ENCODE data around the gene ZNF417.

GRCh38 chr19:57870225-57870624, 46.2 kb downstream of the ZNF417 start:
- TF ChIP-seq CTCF (conservative IDR thresholded peaks at IDR 0.05; ENCODE audit: low read depth, low read length), result no peak
- no peak for TF ChIP-seq CEBPB (IDR thresholded peaks at IDR 0.05; ENCODE audit: low read depth, low read length)
- no peak for TF ChIP-seq RCOR1 (IDR thresholded peaks at IDR 0.05; ENCODE audit: insufficient replicate concordance, low read length)
- TF ChIP-seq POLR2A (IDR thresholded peaks at IDR 0.05; ENCODE audit: low read depth, low read length), result no peak
- no peak for TF ChIP-seq FOS (IDR thresholded peaks at IDR 0.05; ENCODE audit: low read depth, low read length)
- TF ChIP-seq USF2 (IDR thresholded peaks at IDR 0.05; ENCODE audit: low read depth, low read length), result no peak
- no peak for TF ChIP-seq RAD21 (IDR thresholded peaks at IDR 0.05; ENCODE audit: low read length)
- no peak for TF ChIP-seq RFX5 (IDR thresholded peaks at IDR 0.05; ENCODE audit: low read depth, low read length)
- TF ChIP-seq MAFK (IDR thresholded peaks at IDR 0.05; ENCODE audit: low read depth, low read length), result no peak
- TF ChIP-seq ELK1 (IDR thresholded peaks at IDR 0.05; ENCODE audit: borderline replicate concordance, low read depth, low read length), result no peak
- TF ChIP-seq SMC3 (IDR thresholded peaks at IDR 0.05; ENCODE audit: low read depth, low read length), result no peak
- TF ChIP-seq MXI1 (IDR thresholded peaks at IDR 0.05; ENCODE audit: borderline replicate concordance, low read depth, low read length), result no peak
- TF ChIP-seq BHLHE40 (IDR thresholded peaks at IDR 0.05; ENCODE audit: low read depth, low read length), result no peak
- no peak for TF ChIP-seq CHD1 (IDR thresholded peaks at IDR 0.05; ENCODE audit: low read depth, low read length)

All from IMR-90 (cell line).